Measurements from ENCODE around the gene RNF112.

DNA sequence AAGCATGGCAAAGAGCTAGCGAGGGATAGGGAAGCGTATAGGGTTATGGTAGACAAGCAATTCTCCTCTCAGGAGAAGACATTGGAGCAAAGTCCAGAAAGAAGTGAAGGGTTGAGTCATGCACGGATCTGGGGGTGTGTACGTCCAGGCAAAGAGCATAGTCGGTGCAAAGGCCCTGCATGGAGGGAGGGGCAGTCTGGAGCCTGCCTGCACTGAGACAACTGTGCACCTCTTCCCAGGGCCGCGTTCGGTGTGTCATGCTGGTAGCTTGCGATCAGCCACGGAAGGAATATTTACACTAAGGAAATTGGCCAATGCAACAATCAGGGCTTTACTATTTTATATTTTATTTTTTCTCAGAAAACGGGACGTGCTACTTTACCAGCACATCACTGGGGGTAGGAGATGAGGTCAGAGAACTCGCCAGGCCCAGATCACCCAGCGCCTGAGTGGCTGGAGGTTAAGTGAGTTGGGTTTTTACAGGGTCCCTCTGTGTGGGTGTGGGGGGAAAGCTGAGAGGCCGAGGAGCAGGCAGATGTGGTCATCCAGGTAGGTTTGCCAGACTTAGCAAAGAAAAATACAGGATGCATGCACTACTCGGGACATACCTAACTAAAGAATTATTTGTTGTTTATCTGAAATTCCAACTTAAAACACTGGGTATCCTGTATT is 41.8 kb upstream of the RNF112 start:
- TF ChIP-seq, protein P1, sequence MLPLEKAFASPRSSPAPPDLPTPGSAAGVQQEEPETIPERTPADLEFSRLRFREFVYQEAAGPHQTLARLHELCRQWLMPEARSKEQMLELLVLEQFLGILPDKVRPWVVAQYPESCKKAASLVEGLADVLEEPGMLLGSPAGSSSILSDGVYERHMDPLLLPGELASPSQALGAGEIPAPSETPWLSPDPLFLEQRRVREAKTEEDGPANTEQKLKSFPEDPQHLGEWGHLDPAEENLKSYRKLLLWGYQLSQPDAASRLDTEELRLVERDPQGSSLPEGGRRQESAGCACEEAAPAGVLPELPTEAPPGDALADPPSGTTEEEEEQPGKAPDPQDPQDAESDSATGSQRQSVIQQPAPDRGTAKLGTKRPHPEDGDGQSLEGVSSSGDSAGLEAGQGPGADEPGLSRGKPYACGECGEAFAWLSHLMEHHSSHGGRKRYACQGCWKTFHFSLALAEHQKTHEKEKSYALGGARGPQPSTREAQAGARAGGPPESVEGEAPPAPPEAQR (CRISPR knock-in tag; IDR thresholded peaks at IDR 0.05) = no peak
- TF ChIP-seq SP1 (CRISPR knock-in tag; conservative IDR thresholded peaks at IDR 0.05) = no peak
- TF ChIP-seq, protein P2, sequence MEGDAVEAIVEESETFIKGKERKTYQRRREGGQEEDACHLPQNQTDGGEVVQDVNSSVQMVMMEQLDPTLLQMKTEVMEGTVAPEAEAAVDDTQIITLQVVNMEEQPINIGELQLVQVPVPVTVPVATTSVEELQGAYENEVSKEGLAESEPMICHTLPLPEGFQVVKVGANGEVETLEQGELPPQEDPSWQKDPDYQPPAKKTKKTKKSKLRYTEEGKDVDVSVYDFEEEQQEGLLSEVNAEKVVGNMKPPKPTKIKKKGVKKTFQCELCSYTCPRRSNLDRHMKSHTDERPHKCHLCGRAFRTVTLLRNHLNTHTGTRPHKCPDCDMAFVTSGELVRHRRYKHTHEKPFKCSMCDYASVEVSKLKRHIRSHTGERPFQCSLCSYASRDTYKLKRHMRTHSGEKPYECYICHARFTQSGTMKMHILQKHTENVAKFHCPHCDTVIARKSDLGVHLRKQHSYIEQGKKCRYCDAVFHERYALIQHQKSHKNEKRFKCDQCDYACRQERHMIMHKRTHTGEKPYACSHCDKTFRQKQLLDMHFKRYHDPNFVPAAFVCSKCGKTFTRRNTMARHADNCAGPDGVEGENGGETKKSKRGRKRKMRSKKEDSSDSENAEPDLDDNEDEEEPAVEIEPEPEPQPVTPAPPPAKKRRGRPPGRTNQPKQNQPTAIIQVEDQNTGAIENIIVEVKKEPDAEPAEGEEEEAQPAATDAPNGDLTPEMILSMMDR (IDR thresholded peaks at IDR 0.05) = no peak
- TF ChIP-seq SMAD4 (CRISPR knock-in tag; IDR thresholded peaks at IDR 0.05) = no peak
- TF ChIP-seq PRRX2 (CRISPR knock-in tag; IDR thresholded peaks at IDR 0.05) = no peak
- TF ChIP-seq, protein P3, sequence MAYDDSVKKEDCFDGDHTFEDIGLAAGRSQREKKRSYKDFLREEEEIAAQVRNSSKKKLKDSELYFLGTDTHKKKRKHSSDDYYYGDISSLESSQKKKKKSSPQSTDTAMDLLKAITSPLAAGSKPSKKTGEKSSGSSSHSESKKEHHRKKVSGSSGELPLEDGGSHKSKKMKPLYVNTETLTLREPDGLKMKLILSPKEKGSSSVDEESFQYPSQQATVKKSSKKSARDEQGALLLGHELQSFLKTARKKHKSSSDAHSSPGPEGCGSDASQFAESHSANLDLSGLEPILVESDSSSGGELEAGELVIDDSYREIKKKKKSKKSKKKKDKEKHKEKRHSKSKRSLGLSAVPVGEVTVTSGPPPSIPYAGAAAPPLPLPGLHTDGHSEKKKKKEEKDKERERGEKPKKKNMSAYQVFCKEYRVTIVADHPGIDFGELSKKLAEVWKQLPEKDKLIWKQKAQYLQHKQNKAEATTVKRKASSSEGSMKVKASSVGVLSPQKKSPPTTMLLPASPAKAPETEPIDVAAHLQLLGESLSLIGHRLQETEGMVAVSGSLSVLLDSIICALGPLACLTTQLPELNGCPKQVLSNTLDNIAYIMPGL (CRISPR knock-in tag; IDR thresholded peaks at IDR 0.05) = no peak
- no peak for TF ChIP-seq MXD4 (CRISPR knock-in tag; IDR thresholded peaks at IDR 0.05; ENCODE audit: borderline replicate concordance)
- TF ChIP-seq ZNF396 (CRISPR knock-in tag; IDR thresholded peaks at IDR 0.05; ENCODE audit: borderline replicate concordance) = no peak
- TF ChIP-seq ZNF232 (CRISPR knock-in tag; IDR thresholded peaks at IDR 0.05) = no peak
- TF ChIP-seq NFE2L1 (CRISPR knock-in tag; IDR thresholded peaks at IDR 0.05) = no peak
- TF ChIP-seq ZBTB21 (CRISPR knock-in tag; IDR thresholded peaks at IDR 0.05; ENCODE audit: borderline replicate concordance) = no peak
